ENCODE results near the gene REM1. TPM values are rescaled to one million over a fixed set of nuclear protein-coding genes. Genes with fewer than 3 reads are reported as not detected.
"Not testable (repeated sequence)": the region's sequence is repeated elsewhere in the genome, so short reads cannot be mapped to it uniquely, and the experiment has no call there.

Gene REM1
- not detected for polyA plus RNA-seq (2012; ENCODE audit: low read depth, missing spikeins)

- TF ChIP-seq POU2F2 (IDR thresholded peaks at IDR 0.05; ENCODE audit: low read depth, low read length) (no peak), SPI1 (IDR thresholded peaks at IDR 0.05; ENCODE audit: low read depth, low read length) (no peak), POLR2AphosphoS5 (IDR thresholded peaks at IDR 0.05; ENCODE audit: low read depth, low read length) (no peak), TAF1 (IDR thresholded peaks at IDR 0.05; ENCODE audit: low read depth, low read length) (no peak), PAX5 (IDR thresholded peaks at IDR 0.05; ENCODE audit: insufficient read depth, low read length, severe bottlenecking) (no peak), POLR2A (IDR thresholded peaks at IDR 0.05; ENCODE audit: low read depth, low read length) (no peak)
- FAIRE-seq = no peak
- DNase-seq (ENCODE audit: insufficient read length, low spot score) = no peak
Measured at GRCh38 chr20:31474758-31475427, at the start of gene REM1, which contains the start of gene DEFB124. REM1 (plus strand) TSS chr20:31475288; CDS start chr20:31476446, 1,158 bp downstream. DEFB124 (minus strand) TSS chr20:31475127; CDS start chr20:31473013, 2,114 bp downstream.

- DNase-seq (ENCODE audit: insufficient read length, low spot score) (no peak), FAIRE-seq (no peak)
- TF ChIP-seq POU2F2 (IDR thresholded peaks at IDR 0.05; ENCODE audit: low read depth, low read length) (no peak), SPI1 (IDR thresholded peaks at IDR 0.05; ENCODE audit: low read depth, low read length) (no peak), PAX5 (IDR thresholded peaks at IDR 0.05; ENCODE audit: insufficient read depth, low read length, severe bottlenecking) (no peak), POLR2AphosphoS5 (IDR thresholded peaks at IDR 0.05; ENCODE audit: low read depth, low read length) (no peak), POLR2A (IDR thresholded peaks at IDR 0.05; ENCODE audit: low read depth, low read length) (no peak), TAF1 (IDR thresholded peaks at IDR 0.05; ENCODE audit: low read depth, low read length) (no peak)
Measured at GRCh38 chr20:31425797-31426196, 49.3 kb upstream of the REM1 start.

GRCh38 chr20:31426891-31427551, 48.1 kb upstream of the REM1 start:
- not testable (repeated sequence) for DNase-seq (ENCODE audit: insufficient read length, low spot score); FAIRE-seq

- FAIRE-seq; DNase-seq (ENCODE audit: insufficient read length, low spot score): not testable (repeated sequence)
Measured at GRCh38 chr20:31427576-31427975, 47.5 kb upstream of the REM1 start.

GRCh38 chr20:31430568-31431115, 44.4 kb upstream of the REM1 start:
- no peak for FAIRE-seq
- TF ChIP-seq POLR2A (IDR thresholded peaks at IDR 0.05; ENCODE audit: low read depth, low read length) (no peak), PAX5 (IDR thresholded peaks at IDR 0.05; ENCODE audit: insufficient read depth, low read length, severe bottlenecking) (no peak)
- DNase-seq (ENCODE audit: insufficient read length, low spot score) = no peak

- DNase-seq (ENCODE audit: insufficient read length, low spot score) = no peak
- no peak for FAIRE-seq
- no peak for TF ChIP-seq POLR2A (IDR thresholded peaks at IDR 0.05; ENCODE audit: low read depth, low read length)
- no peak for TF ChIP-seq TAF1 (IDR thresholded peaks at IDR 0.05; ENCODE audit: low read depth, low read length)
- no peak for TF ChIP-seq POLR2AphosphoS5 (IDR thresholded peaks at IDR 0.05; ENCODE audit: low read depth, low read length)
Measured at GRCh38 chr20:31440012-31440659, 35.0 kb upstream of the REM1 start, which contains the start of gene DEFB123. DEFB123 (plus strand) TSS chr20:31440632; CDS start chr20:31440699, 67 bp downstream.

- TF ChIP-seq PAX5 (IDR thresholded peaks at IDR 0.05; ENCODE audit: insufficient read depth, low read length, severe bottlenecking) = no peak
- no peak for TF ChIP-seq SPI1 (IDR thresholded peaks at IDR 0.05; ENCODE audit: low read depth, low read length)
- TF ChIP-seq TAF1 (IDR thresholded peaks at IDR 0.05; ENCODE audit: low read depth, low read length) = no peak
- no peak for TF ChIP-seq POLR2A (IDR thresholded peaks at IDR 0.05; ENCODE audit: low read depth, low read length)
- no peak for TF ChIP-seq POLR2AphosphoS5 (IDR thresholded peaks at IDR 0.05; ENCODE audit: low read depth, low read length)
- no peak for TF ChIP-seq POU2F2 (IDR thresholded peaks at IDR 0.05; ENCODE audit: low read depth, low read length)
- FAIRE-seq = no peak
- no peak for DNase-seq (ENCODE audit: insufficient read length, low spot score)
Measured at GRCh38 chr20:31446084-31446819, 28.8 kb upstream of the REM1 start.

GRCh38 chr20:31449511-31450414, 25.3 kb upstream of the REM1 start:
- no peak for FAIRE-seq
- no peak for TF ChIP-seq TAF1 (IDR thresholded peaks at IDR 0.05; ENCODE audit: low read depth, low read length)
- TF ChIP-seq POU2F2 (IDR thresholded peaks at IDR 0.05; ENCODE audit: low read depth, low read length) = no peak
- TF ChIP-seq POLR2AphosphoS5 (IDR thresholded peaks at IDR 0.05; ENCODE audit: low read depth, low read length) = no peak
- no peak for TF ChIP-seq PAX5 (IDR thresholded peaks at IDR 0.05; ENCODE audit: insufficient read depth, low read length, severe bottlenecking)
- no peak for TF ChIP-seq POLR2A (IDR thresholded peaks at IDR 0.05; ENCODE audit: low read depth, low read length)
- DNase-seq (ENCODE audit: insufficient read length, low spot score) = no peak

- no peak for DNase-seq (ENCODE audit: insufficient read length, low spot score)
- no peak for TF ChIP-seq TAF1 (IDR thresholded peaks at IDR 0.05; ENCODE audit: low read depth, low read length)
- no peak for TF ChIP-seq SPI1 (IDR thresholded peaks at IDR 0.05; ENCODE audit: low read depth, low read length)
- no peak for TF ChIP-seq POU2F2 (IDR thresholded peaks at IDR 0.05; ENCODE audit: low read depth, low read length)
- TF ChIP-seq PAX5 (IDR thresholded peaks at IDR 0.05; ENCODE audit: insufficient read depth, low read length, severe bottlenecking) = no peak
- TF ChIP-seq POLR2AphosphoS5 (IDR thresholded peaks at IDR 0.05; ENCODE audit: low read depth, low read length) = no peak
- no peak for TF ChIP-seq POLR2A (IDR thresholded peaks at IDR 0.05; ENCODE audit: low read depth, low read length)
- no peak for FAIRE-seq
Measured at GRCh38 chr20:31452575-31452974, 22.5 kb upstream of the REM1 start.
